Glutamatergic neuron (in vitro differentiated cells): Measurements from ENCODE around the gene TXNDC5. TPM values are rescaled to one million over a fixed set of nuclear protein-coding genes. Genes with fewer than 3 reads are reported as not detected.
"Not testable (repeated sequence)": the region's sequence is repeated elsewhere in the genome, so short reads cannot be mapped to it uniquely, and the experiment has no call there.

ENCODE experiments used
- DNase-seq: peaks from one replicate; pipeline ENCODE4 v3.0.0; 2022
- H3K27ac Mint-ChIP-seq: one replicate; pipeline ENCODE4 v1.8.0; 2020; ENCODE audit warnings: mild to moderate bottlenecking, mixed read lengths, inconsistent platforms; ENCODE audit not compliant: unreplicated experiment
- H3K27me3 Mint-ChIP-seq: one replicate; pipeline ENCODE4 v1.8.0; 2020; ENCODE audit warnings: mild to moderate bottlenecking, moderate library complexity, mixed read lengths, inconsistent platforms; ENCODE audit not compliant: unreplicated experiment
- H3K36me3 Mint-ChIP-seq: one replicate; pipeline ENCODE4 v1.8.0; 2020; ENCODE audit warnings: mild to moderate bottlenecking, mixed read lengths, inconsistent platforms; ENCODE audit not compliant: unreplicated experiment
- H3K4me1 Mint-ChIP-seq: one replicate; pipeline ENCODE4 v1.8.0; 2020; ENCODE audit warnings: mild to moderate bottlenecking, low read depth, mixed read lengths, inconsistent platforms; ENCODE audit not compliant: unreplicated experiment
- H3K4me3 Mint-ChIP-seq: one replicate; pipeline ENCODE4 v1.8.0; 2020; ENCODE audit warnings: mild to moderate bottlenecking, mixed read lengths, inconsistent platforms; ENCODE audit not compliant: unreplicated experiment
- H3K9me3 Mint-ChIP-seq: one replicate; pipeline ENCODE4 v1.8.0; 2020; ENCODE audit warnings: mild to moderate bottlenecking, moderate library complexity, mixed read lengths, inconsistent platforms; ENCODE audit not compliant: unreplicated experiment
- CTCF ChIP-seq: fragments of 200-600 bp; sonication (generic); IDR thresholded peaks from one replicate; pipeline ENCODE4 v1.5.0; 2021; ENCODE audit not compliant: partially characterized antibody, unreplicated experiment
- total RNA-seq: library from RNA; stranded (reverse); fragmentation: NEBNext Ultra II Directional; extraction: Animal tissue kit (Norgen Biotek cat#: 25700); gene quantifications from one replicate; pipeline ENCODE4 v1.2.1, GENCODE V29; 2021; ENCODE audit not compliant: unreplicated experiment

TXNDC5 gene
- total RNA-seq, 1 donor from 2014 or later = 25.3 TPM

- Mint-ChIP-seq H3K36me3 (peaks cover 4% of the 10 kb centered on the region), H3K27me3 (no peaks in the 10 kb centered on the region)
- DNase-seq = no peak
Observed at GRCh38 chr6:7899101-7899888, 11.3 kb downstream of the TXNDC5 start.

GRCh38 chr6:7898193-7898586 is 12.4 kb downstream of the TXNDC5 start:
- not testable (repeated sequence) for H3K9me3 Mint-ChIP-seq, H3K4me1 Mint-ChIP-seq, H3K27me3 Mint-ChIP-seq, H3K4me3 Mint-ChIP-seq, DNase-seq, H3K27ac Mint-ChIP-seq, H3K36me3 Mint-ChIP-seq

More at GRCh38 chr6:7899101-7899888, 11.3 kb downstream of the TXNDC5 start:
- TF ChIP-seq CTCF = no peak
- Mint-ChIP-seq H3K4me3 (no peak overlapping the region), H3K27ac (no peak overlapping the region), H3K9me3 (peaks cover 3% of the 10 kb centered on the region), H3K4me1 (peaks cover 7% of the 10 kb centered on the region)

GRCh38 chr6:7897461-7898192 is 13.0 kb downstream of the TXNDC5 start:
- Mint-ChIP-seq H3K27me3 (no peaks in the 10 kb centered on the region), H3K27ac (no peak overlapping the region), H3K36me3 (peaks cover 5% of the 10 kb centered on the region), H3K4me3 (no peak overlapping the region), H3K9me3 (peaks cover 3% of the 10 kb centered on the region), H3K4me1 (peaks cover 7% of the 10 kb centered on the region)
- TF ChIP-seq CTCF = no peak
- DNase-seq = no peak

GRCh38 chr6:7896465-7896987 is 14.1 kb downstream of the TXNDC5 start:
- H3K4me1 Mint-ChIP-seq = peaks cover 7% of the 10 kb centered on the region
- H3K9me3 Mint-ChIP-seq = peaks cover 3% of the 10 kb centered on the region
- no peak for TF ChIP-seq CTCF
- H3K36me3 Mint-ChIP-seq = peaks cover 14% of the 10 kb centered on the region
- no peak for DNase-seq
- H3K27ac Mint-ChIP-seq = no peak overlapping the region
- H3K27me3 Mint-ChIP-seq = peaks cover 1% of the 10 kb centered on the region
- H3K4me3 Mint-ChIP-seq = no peak overlapping the region

GRCh38 chr6:7895125-7895423 is 15.5 kb downstream of the TXNDC5 start:
- TF ChIP-seq CTCF = no peak
- no peak for DNase-seq
- Mint-ChIP-seq H3K36me3 (peaks cover 16% of the 10 kb centered on the region), H3K4me3 (no peak overlapping the region), H3K9me3 (peaks cover 3% of the 10 kb centered on the region), H3K27ac (no peak overlapping the region), H3K4me1 (peaks cover 7% of the 10 kb centered on the region), H3K27me3 (peaks cover 1% of the 10 kb centered on the region)
